Astrocyte of the spinal cord (primary cell): Measurements from ENCODE around the gene RPP21.
A peak's percentile ranks its signal among the peaks of the same experiment; 100 is the strongest.

Experiments
- DNase-seq: peaks from one replicate; pipeline ENCODE4 v3.0.0; 2011; ENCODE audit warnings: low read depth, low spot score
- H3K4me3 ChIP-seq: 2 replicates; pipeline ENCODE4 v1.5.1; 2011; ENCODE audit warnings: low read depth, mild to moderate bottlenecking, low read length, moderate library complexity
- in situ Hi-C: cut with HindIII; loops from 2 replicates; pipeline ENCODE4 v1.10.0; 2017; ENCODE audit warnings: low sequenced_read_pairs
- TF ChIP-seq, protein P1 (sequence below): IDR thresholded peaks from 2 replicates; pipeline ENCODE4 v1.5.1; 2012; ENCODE audit warnings: low read depth, mild to moderate bottlenecking, low read length, inconsistent platforms

RPP21 gene

GRCh38 chr6:30352550-30352949 is 7.6 kb downstream of the RPP21 start:
- DNase-seq, result no peak
- H3K4me3 ChIP-seq, result no peak overlapping the region
- in situ Hi-C loops, result no loop called here
- TF ChIP-seq, protein P1, sequence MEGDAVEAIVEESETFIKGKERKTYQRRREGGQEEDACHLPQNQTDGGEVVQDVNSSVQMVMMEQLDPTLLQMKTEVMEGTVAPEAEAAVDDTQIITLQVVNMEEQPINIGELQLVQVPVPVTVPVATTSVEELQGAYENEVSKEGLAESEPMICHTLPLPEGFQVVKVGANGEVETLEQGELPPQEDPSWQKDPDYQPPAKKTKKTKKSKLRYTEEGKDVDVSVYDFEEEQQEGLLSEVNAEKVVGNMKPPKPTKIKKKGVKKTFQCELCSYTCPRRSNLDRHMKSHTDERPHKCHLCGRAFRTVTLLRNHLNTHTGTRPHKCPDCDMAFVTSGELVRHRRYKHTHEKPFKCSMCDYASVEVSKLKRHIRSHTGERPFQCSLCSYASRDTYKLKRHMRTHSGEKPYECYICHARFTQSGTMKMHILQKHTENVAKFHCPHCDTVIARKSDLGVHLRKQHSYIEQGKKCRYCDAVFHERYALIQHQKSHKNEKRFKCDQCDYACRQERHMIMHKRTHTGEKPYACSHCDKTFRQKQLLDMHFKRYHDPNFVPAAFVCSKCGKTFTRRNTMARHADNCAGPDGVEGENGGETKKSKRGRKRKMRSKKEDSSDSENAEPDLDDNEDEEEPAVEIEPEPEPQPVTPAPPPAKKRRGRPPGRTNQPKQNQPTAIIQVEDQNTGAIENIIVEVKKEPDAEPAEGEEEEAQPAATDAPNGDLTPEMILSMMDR, result no peak

- TF ChIP-seq, protein P1, result no peak
- H3K4me3 ChIP-seq, result no peak overlapping the region
- no peak for DNase-seq
- in situ Hi-C loops, result no loop called here
Observed at GRCh38 chr6:30355281-30355680, 10.3 kb downstream of the RPP21 start.

DNA sequence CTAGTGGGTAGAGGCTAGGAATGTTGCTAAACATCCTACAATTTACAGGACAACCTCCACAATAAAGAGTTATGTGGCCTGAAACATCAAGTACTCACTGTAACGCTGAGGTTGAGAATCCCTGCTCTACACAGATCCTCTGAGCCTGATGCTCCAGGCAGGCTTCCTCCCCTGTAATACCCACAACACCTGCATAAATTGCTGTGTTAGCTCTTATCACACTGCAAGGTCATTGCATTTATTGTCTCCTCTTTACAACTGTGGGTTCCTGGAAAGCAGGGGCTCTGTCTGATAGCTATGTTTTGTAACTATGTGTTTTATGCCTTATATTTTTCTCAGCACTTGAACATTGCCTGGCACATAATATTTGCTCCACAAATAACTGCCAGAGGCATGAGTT is 11.6 kb downstream of the RPP21 start:
- no peak for DNase-seq
- H3K4me3 ChIP-seq, result no peak overlapping the region
- TF ChIP-seq, protein P1, result no peak
- in situ Hi-C loops, result no loop called here

DNA sequence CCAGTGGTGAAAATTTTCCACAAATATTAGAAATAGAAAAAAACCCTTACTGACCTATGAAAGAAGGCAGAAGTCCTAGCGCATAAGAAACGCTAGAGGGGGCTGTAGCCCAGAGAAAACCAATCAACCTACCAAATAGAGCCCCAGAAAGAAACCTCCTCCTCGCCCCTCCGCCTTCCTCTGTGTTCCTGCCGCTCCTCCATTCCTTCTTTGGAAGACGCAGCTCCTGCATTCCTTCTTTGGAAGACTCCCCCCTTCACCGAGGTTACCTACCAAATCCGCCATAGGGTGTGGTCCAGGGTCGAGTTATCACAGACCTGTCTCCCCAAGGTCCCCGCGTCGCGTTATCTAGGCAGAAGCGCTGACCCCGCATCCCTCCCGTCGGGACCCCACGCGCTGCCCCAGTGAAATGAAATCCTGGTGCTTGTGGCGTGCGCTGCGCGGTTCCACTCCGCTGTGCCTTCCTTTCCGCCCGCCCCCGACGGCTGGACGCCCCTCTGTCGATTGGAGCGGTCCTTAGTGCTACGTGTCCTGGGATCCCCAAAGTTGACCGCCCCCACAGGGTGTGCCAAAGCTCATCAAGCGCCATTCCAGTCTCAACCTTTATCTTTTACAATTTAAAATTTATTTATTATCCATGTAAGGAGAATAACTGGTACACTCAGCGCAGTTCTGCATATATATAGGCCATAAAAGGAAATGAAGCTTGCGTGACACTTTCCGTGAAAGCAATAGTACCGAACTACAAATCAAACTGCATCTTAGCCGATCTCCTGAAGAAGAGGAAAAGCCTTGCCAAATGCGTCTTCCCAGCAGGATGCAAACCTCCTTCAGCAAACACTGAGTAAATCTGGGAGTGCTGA is 13.0 kb downstream of the RPP21 start:
- in situ Hi-C loops, result no loop called here
- peak; percentile 72 for DNase-seq
- TF ChIP-seq, protein P1, result peak; percentile 89
- H3K4me3 ChIP-seq, result peak overlapping the region; percentile 35

DNA sequence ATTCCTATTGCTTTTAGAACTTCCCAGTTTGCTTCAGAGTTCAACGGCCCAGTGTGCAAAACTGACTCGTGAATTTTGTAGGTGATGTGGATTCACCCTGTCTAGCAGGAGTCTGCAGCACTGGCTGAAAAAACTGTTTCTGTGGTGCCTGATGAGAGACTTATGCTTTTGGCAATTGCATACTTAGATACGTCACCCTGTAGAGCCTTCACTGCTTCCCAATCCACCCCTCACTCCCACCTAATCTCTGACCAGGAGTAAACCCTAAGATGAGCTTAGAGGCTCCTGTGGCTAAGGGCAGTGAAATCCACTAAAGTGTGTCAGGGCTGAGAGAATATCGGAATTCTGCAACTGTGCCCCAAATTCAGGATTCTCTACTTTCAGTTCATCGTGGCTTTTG is 14.3 kb downstream of the RPP21 start:
- DNase-seq, result no peak
- in situ Hi-C loops, result no loop called here
- no peak overlapping the region for H3K4me3 ChIP-seq
- TF ChIP-seq, protein P1, result no peak

DNA sequence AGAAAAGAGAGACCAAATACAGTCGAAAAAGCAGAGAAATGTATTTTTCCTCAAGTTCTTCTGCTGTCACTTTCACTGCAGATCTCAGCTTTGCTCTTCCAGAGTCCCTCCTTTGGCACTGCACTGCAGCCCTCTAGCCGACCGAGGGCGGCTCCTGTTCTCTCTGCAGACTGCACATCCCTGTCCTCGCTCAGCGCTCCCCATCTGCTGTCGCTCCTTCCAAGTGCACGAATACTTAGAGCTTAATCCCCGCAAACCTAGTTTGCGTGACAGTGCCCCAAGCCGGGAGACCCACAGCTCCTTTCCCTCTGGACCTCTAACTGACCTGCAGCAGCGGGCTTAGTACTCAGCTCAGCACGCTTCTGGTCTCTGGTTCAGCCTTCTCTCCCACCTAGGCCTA is 15.2 kb downstream of the RPP21 start:
- H3K4me3 ChIP-seq, result no peak overlapping the region
- DNase-seq, result no peak
- in situ Hi-C loops, result no loop called here
- TF ChIP-seq, protein P1, result no peak
